Stimulated activated CD4-positive, alpha-beta T cell treated with anti-CD3 and anti-CD28 coated beads, TNF-alpha, amount 100 ng/mL, for 4 hours (primary cell): ENCODE results near the gene GOLGA2.
"Not testable (repeated sequence)": the region's sequence is repeated elsewhere in the genome, so short reads cannot be mapped to it uniquely, and the experiment has no call there.

Source experiments
- DNase-seq, 3 experiments: peaks; one replicate each; pipeline ENCODE4 v3.0.0-alpha.2; 2020; ENCODE audit warnings: low read depth in 3 of 3

Gene GOLGA2

GRCh38 chr9:128292009-128292408, 16.2 kb upstream of the GOLGA2 start:
- no peak for DNase-seq

- DNase-seq = no peak
Observed at GRCh38 chr9:128288273-128289004, 12.6 kb upstream of the GOLGA2 start.

GRCh38 chr9:128286440-128286839, 10.6 kb upstream of the GOLGA2 start:
- no peak for DNase-seq

GRCh38 chr9:128285033-128285784, 9.4 kb upstream of the GOLGA2 start:
- DNase-seq = no peak

DNA sequence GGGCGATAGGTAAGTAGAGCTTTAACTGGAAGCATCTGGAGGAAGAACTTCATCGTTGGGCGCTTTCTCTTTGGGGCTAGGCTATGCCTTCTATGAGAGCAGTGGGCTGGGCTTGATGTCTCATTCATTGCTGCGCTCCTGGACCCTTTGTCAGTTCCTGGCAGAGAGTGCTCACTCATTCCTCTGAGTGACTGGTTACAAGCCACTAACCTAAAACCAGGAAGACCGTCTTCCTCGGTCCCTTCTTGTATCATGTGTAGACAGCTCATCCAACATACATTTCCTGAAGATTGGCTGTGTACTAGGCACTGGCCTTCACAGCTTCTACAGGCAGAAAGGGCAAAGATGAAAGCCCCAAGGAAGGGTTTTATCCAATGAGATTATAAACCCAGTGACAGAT, 6.7 kb upstream of the GOLGA2 start:
- no peak for DNase-seq

DNA sequence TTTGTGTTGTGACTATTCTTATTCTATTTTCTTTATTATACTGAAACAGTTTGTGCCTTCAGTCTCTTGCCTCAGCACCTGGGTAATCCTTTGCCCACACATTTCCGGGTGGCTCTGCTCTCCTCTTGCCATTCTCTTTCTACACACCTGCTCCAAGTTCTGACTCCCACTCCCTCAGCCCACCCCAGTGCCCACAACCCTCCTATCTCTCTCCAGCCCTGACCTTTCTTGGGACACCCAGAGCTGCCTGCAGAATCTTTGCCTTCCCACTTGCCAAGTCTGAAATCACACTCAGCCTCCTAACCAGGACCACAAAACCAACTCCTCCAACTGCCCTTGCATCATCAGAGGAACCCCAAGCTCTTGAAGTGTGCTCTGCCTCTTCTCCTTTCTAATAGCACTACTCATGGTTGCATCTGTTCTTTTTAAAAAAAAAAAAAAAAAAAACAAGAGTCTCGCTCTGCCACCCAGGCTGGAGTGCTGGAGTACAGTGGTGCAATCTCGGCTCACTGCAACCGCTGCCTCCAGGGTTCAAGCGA, 4.3 kb upstream of the GOLGA2 start:
- DNase-seq = no peak

DNA sequence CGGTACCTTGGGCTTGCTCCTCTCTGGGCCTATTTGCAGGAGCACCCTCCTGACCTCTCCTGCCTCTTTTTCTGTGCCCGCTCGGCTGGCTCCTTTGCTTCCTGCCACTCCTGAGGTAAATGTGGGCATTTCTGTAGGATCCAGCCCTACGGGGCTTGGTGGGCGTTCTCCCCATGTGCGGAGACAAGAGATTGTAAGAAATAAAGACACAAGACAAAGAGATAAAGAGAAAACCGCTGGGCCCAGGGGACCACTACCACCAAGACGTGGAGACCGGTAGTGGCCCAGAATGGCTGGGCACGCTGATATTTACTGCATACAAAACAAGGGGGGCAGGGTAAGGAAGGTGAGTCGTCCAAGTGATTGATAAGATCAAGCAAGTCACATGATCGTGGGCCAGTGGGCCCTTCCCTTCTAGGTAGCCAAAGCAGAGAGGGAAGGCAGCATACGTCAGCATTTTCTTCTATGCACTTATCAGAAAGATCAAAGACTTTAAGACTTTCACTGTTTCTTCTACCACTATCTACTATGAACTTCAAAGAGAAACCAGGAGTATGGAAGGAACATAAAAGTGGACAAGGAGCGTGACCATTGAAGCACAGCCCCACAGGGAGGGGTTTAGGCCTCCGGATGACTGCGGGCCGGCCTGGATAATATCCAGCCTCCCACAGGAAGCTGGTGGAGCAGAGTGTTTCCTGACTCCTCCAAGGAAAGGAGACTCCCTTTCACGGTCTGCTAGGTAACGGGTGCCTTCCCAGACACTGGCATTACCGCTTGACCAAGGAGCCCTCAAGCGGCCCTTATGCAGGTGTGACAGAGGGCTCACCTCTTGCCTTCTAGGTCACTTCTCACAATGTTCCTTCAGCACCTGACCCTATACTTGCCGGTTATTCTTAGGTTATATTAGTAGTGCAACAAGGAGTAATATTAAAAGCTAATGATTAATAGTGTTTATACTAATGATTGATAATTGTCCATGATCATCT, 3.6 kb upstream of the GOLGA2 start:
- not testable (repeated sequence) for DNase-seq

DNA sequence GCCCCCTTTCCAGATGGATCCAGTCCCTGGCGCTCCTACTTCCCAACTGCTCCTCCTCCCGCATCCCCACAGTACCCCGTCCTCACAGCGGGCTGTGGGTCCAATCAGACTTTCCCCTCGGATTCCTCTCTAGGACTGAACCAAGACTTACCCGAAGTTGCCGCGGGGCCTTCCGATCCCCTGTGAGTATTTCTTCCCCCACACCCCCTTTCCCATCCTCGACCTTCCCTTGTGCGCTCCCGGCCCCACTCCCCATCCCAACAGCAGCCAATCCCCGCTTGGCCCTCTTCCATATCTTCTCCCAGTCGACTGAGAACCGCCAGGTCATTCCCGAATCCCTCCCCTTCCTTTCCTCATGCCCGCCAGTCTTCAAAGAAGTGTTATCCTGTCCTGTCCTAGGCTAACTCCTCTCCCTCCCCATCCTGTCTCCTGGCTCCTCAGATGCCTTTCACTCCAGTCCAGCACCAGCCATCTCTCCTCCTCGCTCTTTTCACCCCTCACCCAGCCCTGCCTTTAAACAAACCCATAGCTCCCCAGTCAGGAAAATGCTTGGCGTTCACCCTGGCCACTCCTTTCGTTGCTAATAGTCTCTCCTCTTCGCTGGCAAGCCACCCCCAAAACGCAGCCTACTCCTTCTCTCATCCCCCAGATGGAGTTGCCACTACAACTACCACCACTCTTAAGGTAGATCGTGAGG, 915 bp upstream of the GOLGA2 start:
- DNase-seq = no peak

GRCh38 chr9:128276008-128276573, 284 bp upstream of the GOLGA2 start, which contains the start of gene SWI5:
Gene SWI5 (plus strand): TSS chr9:128276276.
- peak; percentile 99 to 100 (median 100) for DNase-seq

DNA sequence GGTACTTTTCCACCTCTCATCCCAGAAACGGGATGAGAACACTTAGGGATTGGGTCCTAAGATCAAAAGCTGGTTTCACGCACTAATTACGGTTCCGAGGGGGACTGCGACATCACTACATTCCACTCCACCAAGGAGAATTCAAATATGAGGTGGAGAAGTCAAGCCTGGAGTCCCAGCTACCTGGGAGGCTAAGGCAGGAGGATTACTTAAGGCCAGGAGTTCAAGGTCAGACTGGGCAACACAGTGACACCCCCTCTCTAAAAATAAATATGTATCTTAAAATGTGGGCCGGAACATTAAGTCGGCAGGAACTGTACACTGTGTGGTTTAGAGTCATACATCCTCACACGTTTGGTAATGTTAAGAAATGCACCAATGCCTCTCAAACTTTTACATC, 1.6 kb downstream of the GOLGA2 start:
- DNase-seq = no peak

GRCh38 chr9:128271512-128271911, 4.3 kb downstream of the GOLGA2 start:
- no peak for DNase-seq

GRCh38 chr9:128271112-128271511, 4.7 kb downstream of the GOLGA2 start:
- no peak for DNase-seq

GRCh38 chr9:128266868-128267590, 8.8 kb downstream of the GOLGA2 start:
- no peak for DNase-seq

DNA sequence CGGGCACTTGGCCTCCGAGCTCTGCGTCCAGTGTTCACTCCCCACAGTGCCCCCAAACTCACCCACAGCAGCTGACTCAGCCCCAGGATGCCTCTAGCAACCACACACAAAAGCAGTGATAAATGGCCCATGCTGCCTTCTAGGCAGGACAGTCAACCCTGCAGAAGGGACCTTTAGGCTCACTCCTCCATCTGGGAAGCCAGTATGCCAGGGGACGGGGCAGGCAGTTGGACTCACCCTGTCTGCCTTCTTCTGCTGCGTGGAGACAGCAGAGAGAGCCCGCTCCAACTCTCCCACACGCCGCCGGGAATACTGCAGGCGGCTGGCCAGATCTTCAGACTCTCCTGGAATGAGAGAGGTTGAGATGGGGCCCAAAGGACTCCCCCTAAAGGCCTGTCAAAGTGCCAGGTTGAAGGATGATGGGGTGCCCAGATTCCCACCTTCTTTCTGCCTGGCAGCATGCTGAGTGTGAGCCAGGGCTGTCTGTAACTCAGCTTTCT, 10.4 kb downstream of the GOLGA2 start:
- DNase-seq = no peak

- no peak for DNase-seq
Observed at GRCh38 chr9:128262687-128263086, 13.1 kb downstream of the GOLGA2 start.

DNA sequence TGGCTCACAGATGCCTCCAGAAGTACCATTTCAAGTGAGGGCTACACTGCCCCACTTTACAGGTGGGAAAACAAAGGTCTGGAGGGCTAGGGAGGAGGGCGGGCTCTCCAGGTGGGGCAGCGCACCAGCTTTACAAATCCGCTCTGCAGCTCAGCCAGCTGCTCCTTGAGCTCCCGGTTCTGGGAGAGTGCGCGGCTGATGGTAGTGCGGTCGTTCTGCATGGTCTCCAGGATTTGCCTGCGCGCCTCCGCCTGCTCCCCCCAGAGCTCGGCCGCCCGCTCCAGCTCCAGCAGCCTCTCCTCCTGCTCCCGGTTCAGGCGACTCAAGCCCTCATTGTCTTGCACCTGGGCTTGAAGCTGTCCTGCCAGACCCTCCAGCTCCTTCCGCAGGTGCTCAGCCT, 15.5 kb downstream of the GOLGA2 start:
- DNase-seq = no peak

DNA sequence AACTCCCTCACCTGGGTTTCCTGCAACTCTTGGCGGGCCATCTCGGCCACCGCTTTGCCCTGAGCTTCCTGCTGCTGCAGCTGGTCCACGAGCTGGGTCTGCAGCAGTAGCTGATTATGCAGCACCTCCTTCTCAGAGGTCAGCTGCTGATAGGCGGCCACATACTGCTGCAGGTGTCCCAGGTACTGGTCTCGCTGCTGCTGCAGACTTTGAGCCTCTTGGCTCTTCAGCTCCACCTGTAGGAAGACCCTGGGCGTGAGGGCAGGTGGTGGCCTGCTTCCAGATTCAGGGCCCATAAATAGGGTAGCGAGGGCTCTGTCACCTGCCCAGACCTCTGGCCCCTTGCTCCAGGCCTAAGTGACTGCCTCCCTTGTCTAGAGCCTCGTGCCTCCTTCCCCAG, 16.7 kb downstream of the GOLGA2 start:
- no peak for DNase-seq

- DNase-seq = no peak
Observed at GRCh38 chr9:128258326-128258725, 17.5 kb downstream of the GOLGA2 start.

DNA sequence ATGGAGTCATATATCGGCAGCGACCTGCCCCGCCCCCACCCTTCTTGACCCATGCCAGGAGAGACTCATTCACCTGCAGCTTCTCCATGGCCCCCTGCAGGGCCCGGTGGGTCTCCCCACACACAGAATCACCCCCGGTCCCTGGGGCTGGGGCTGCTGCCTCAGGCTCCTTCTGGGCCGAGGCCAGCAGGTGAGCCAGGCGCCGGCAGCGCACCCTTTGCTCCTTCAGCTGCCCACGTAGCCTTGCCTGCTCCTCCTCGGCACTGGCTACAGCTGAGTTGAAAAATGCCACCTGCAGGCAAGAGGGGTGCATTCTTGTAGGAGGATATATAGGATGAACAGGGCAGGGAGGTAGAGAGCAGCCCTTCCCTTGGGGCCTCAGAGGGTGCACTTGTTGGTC, 17.9 kb downstream of the GOLGA2 start:
- DNase-seq = no peak
